GM12872 (cell line): Measurements from ENCODE around the gene GTSE1.

Experiments
- CTCF ChIP-seq: IDR thresholded peaks from 3 replicates; pipeline ENCODE4 v1.5.1; 2011; ENCODE audit warnings: low read depth, mild to moderate bottlenecking, low read length, moderate library complexity; ENCODE audit not compliant: insufficient read depth

The GTSE1 gene

GRCh38 chr22:46272196-46272595, 24.5 kb upstream of the GTSE1 start:
- no peak for TF ChIP-seq CTCF

GRCh38 chr22:46272762-46273431, 23.8 kb upstream of the GTSE1 start:
- no peak for TF ChIP-seq CTCF

- no peak for TF ChIP-seq CTCF
Observed at GRCh38 chr22:46273432-46274148, 23.1 kb upstream of the GTSE1 start.

DNA sequence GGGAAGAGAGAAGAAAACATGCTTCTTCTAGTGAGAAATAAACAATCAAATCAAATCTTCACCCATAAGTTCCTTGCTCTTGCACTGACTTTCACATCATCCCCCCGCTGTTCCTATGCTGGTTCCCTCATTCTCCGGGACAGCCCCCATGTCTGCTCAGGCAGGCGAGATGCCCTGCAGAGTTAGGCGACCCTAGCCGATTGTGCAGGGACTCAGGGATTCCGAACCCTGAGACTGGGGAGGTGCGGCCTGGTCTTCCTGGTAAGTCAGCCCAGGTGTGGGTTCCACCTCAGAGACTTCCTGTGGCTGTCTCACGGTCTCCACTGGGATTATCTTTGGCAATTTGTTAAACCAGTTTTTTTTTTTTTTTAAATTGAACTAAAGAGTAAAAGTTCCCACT, 22.3 kb upstream of the GTSE1 start:
- no peak for TF ChIP-seq CTCF

DNA sequence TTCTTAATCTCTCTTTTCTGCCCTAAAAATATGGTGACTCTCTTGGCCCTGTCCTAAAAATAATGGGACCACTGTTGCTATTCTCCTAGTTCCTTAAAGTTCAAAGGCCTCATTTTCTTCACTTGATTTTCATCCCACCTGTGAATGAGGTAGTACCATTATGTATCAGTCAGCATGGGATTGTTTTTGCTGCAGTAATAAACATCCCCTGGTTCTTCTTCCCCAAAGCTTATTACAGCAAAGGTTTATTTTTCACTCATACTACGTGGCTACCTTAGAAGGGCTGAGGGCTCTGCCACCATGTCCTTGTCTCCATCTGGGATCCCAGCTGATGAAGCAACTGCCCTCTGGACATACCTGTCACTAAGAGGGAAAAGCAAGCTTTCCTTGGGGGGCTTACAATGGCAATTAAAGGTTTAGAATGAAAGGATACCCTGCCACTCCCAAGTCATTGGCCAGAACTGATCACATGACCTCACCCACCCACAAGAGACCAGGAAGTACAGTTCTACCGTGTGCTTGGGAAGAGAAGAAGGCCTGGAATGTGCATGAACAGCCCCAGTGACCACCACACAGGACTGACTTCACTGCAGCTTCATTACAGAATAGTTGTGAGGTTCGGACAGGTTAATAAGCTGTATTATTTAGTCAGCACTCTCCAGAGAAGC, 21.1 kb upstream of the GTSE1 start:
- no peak for TF ChIP-seq CTCF

- TF ChIP-seq CTCF: no peak
Observed at GRCh38 chr22:46276563-46276962, 20.1 kb upstream of the GTSE1 start.
